HG02678 (cell line): Measurements from ENCODE around the gene PSMD6.

Experiments used
- ATAC-seq: cut with Tn5 transposase; IDR thresholded peaks from one replicate; pipeline ENCODE4 v1.9.1; 2021; ENCODE audit warnings: mild to moderate bottlenecking, moderate library complexity; ENCODE audit not compliant: unreplicated experiment

PSMD6 gene

DNA sequence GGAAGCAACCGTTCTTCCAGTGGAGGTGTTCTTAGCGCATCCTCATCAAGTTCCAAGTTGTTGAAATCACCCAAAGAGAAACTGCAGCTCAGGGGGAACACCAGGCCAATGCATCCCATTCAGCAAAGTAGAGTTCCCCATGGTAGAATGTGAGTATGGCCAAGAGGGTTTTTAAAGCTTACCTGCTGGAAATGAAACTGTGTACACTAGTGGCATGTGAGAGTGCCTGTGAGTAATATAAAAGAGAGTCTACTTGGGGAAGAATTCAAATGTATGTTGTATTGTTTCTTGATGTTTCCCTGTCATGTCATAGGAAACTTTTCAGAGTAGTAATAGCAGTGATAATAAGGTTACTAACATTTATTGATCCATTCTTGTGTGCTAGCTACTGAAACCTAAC, 43.3 kb downstream of the PSMD6 start:
- ATAC-seq: no peak

DNA sequence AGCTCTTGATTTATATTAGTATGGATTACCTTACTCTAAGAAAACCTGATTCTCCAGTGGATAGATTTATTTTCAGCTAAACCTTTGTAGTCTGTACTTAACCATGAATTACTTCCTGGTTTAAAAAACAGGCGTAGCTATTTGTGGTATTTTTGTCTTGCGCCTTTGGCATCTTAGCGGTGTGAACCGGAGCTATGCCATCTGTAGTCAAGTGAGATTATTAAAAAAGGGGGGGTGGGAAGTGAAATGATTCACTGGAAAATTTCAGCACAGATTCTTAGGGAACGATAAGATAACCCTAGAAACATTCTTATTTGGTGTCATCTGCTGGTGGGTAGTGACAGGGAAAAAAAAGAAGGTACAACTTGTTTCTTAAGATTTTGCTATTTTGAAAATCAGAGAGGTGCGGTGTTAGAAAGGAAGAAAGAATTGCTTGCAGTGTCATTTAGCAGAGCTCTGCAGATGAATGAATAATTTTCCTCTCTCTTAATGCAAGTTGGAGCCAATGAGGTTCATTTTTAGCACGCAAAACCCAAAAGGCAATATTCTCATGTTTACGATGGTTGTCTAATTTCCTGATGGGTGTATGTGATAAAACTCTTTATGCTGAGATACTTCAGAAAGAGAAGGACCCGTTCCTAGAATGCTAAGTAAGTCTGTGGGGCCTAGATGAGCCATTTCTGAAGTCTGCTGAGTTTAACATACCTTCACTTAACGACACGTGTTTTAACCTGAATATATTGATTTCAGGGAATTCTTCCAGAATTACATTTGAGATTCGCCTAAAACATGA, 44.0 kb downstream of the PSMD6 start:
- no peak for ATAC-seq

DNA sequence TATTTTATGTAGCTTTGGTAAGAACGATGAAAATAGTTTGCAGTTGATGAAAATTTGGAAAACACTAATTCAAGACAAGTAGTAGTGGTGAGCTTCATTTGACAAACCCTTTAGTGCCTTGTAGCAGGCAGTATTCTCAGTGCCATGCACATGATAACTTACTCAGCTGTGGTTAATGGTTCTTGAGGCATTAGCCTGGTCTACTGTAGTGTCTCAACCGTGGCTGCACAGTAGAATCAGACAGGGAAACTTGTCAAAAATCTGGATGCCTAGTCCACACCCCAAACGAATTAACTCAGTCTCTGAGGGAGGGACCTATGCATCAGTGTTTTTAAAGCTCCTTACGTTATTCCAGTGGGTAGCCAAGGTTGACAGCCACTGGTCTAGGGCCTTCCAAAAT, 45.4 kb downstream of the PSMD6 start:
- ATAC-seq: no peak

DNA sequence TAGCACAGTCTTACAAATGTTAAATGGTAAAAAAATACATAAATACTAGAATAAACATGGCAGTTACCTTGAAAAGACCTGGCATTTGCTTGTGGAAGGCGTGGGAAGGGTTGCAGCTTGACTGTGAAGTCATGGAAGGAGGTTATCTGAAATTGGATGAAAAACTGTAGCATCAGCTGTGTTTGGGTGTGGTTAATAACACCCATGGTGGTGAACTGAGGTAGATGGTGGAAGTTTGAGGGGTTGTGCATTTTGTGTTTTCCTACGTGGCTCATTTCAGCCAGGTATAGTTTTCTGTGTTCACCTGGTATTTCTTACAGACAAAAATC, 46.5 kb downstream of the PSMD6 start:
- ATAC-seq: no peak

DNA sequence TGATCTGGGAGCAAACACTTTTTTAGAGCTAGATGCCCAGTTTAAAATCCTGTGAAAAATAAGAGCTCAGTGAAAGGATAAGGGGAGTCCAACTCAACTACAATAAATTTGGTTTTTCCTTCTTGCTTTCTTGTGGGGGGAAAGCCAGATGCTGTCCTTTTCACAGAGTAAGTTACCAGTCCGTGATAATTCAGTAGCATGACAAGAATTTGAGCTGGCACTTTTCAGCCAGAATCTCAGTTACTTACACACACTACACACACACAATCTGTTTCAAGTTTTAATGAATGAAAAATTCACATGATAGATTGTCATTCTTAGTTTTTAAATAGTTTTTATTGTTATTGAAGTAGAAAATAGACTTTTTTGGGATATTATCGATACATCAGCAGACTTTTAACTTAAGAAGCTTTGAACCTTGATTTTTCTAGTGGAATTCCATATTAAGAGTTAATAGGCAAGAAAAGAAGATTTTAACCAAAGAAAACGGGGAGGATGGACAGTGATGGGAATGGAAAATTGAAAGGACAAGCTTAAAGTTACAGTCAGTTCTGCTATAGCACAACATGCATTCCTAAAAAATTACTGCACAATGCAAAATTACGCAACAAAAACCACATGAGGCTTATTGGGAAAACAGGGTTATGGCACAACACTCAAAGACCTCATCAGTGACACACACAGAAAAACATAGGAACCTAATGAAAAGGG, 47.0 kb downstream of the PSMD6 start:
- ATAC-seq: no peak

DNA sequence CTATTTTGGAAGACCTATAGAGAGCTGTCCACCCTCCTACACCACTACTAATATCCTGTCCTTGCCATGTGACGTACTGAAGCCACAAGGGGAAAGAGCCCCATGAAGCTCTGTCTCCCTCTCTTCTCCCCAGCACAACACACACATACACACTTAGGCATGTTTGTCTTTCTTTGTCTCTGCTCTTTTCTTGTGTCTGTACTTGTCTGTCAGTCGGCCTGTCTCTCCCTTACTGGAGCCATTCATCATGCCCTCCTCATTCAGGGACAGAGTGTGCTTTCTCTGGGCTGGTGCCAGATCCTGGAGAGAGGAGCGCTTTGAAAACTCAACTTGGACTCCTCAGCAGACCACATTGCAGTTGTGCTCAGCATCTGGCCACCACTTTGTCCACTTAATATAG, 47.6 kb downstream of the PSMD6 start:
- no peak for ATAC-seq

DNA sequence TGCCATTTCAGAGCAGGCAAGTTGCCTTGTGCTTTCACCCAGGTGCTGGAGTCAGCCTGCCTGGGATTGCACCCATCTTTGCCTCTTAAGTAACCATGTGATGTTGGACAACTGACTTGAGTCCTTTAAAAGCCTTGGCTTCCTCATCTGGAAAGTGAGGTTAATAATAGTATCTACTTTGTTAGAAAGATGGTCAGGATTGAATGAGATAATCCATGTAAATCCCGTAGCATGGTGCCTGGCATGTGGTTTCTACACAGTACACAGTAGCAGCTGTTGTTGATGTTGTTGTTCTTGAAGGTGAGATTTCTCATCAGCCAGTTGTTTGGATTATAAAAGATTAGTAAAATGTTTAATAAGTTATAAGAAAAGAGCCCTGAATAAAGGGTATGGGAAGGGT, 48.8 kb downstream of the PSMD6 start:
- ATAC-seq: no peak

DNA sequence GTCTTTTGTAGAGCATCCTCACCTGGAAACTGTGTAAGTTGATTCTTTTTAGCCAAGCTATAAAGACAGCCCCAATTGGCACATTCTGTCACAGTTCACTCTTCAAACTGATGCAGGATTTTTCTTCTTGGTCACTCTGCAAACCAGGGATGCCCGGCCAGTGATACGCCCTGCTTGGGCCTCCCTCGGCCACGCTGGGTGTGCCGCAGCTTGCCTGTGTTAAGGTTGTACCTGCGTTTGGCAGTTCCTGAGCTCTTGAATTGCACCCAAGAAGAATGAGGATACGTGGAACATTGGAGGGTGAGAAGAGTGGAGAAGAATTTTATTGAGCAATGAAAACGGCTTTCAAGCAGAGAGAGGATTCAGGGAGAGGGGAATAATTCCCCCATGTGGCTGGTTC, 49.9 kb downstream of the PSMD6 start:
- ATAC-seq: no peak

DNA sequence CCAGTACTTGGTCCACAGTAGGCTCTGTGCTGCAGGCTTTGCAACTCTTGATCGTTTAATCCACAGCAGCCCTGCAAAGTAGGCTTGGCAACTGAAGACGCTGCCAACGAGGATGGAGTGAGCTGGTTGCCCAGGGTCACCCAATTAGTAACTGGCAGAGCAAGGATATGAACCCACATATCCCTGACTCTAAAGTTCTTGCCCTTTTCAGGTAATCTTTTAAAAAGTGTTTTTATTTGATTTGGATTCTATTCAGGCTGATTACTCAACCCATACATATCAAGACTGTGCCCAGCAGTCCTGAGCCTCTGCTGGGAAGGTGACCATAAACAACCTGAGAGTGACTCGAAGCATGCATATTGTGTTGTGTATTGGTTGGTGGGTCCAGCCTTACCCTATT, 50.3 kb downstream of the PSMD6 start:
- no peak for ATAC-seq

DNA sequence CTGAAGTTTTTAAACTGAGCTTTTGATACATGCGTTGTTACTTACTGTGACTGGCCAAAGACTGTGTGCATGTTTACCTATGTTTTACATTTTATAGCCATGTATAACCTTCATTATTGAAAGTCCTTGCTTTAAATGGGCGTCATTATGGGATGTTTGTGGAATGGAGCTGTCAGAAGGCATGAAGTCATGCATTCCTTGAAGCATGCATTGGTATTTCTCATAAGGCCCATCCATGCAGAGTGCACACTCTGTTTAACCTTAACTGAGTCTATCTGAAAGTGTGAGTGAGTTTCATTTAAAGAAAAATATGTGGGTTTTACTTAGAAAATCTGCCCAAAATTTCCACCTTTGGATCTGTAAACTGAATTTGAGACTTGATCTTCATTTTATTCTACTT, 51.1 kb downstream of the PSMD6 start:
- no peak for ATAC-seq

DNA sequence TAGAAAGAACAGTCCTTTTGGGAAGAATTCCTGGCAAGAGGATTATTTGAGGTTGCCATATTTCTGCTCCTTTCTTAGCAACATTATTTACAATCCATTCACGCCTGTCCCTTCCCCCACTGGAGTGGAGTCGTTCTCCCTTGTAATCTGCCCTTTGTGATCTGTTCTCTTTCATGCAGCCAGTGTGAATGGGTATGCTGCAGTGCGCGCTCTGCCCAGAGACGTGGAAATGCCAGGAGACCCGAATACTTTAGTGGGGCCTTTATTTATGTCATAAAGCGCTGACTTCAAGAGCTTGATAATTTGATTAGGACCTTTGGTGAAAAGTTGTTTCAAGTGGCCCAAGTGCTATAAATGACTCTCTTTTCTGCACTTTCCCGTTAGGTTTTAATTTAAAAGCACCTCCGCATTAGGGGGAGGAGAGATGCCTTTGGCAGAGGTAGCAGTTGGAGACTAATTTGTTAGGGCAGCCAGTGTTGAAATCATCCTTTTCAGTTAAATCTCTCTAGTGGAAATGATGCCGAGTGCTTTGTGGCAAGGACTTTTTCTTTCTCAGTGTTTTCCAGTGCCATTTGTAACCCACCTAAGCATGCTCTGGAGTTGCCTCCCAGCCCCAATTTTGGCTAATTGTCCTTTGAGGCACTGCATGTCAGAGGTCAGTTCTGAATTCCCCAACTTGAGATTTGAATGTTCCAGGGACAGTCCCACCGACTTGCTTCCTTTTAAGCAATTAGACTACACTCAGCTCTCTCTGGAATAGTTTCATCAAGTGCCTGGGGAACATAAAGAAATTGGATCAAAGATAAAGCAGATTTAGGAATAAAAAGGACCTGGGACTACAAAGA, 52.4 kb downstream of the PSMD6 start:
- ATAC-seq: no peak

DNA sequence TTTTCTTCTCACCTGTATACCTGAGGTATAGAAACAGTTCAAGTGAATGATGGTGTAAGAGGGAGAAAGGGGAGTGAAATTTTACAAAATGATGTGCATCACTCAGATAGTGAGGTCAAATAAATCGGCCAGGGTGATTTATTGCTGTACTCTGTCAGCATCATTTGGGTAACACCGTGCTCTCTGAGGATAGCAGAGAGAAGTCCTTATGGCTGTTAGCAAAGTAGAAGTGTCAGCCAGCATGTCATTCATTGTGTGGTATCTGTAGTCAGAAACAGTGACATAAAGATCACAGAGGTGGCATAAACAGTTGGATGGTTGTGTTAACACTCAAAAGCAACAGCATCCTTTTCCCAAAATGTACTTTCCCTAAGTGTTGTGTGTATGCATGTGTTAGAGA, 53.4 kb downstream of the PSMD6 start:
- ATAC-seq: no peak

DNA sequence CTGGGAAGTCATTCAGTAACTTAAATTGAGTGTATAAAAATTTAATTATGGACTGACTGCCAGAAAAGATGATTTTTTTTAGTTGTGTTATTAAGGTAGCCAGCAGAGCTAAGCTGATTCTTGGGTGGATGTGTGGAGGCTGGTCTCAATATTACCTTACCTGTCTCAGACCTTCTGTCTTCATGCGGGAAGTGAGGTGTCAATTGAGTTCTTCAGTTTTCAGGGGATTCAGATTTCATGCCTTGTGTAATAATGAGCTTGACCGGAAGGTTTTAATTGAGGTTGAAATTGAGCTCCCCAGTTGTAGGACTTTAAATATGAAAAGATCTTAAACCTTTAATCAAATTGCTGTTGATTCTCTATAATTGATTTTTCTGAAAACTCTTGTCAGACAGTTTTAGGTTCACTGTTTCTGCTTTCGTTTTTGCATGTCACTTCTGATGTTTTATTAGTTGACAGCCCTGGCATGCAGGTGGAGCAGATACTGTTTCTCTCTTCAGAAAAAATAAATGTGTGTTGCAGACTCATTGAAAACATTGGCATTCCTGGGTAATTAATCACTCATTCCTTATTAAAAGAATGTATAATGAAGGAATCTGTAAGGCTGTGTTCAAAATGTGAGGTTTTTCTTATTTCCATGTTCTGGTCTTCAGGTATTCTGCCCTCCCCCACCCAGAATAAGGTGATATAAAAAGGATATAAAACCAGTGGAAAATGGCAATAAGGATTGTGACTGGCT, 54.5 kb downstream of the PSMD6 start:
- peak; percentile 24 for ATAC-seq

DNA sequence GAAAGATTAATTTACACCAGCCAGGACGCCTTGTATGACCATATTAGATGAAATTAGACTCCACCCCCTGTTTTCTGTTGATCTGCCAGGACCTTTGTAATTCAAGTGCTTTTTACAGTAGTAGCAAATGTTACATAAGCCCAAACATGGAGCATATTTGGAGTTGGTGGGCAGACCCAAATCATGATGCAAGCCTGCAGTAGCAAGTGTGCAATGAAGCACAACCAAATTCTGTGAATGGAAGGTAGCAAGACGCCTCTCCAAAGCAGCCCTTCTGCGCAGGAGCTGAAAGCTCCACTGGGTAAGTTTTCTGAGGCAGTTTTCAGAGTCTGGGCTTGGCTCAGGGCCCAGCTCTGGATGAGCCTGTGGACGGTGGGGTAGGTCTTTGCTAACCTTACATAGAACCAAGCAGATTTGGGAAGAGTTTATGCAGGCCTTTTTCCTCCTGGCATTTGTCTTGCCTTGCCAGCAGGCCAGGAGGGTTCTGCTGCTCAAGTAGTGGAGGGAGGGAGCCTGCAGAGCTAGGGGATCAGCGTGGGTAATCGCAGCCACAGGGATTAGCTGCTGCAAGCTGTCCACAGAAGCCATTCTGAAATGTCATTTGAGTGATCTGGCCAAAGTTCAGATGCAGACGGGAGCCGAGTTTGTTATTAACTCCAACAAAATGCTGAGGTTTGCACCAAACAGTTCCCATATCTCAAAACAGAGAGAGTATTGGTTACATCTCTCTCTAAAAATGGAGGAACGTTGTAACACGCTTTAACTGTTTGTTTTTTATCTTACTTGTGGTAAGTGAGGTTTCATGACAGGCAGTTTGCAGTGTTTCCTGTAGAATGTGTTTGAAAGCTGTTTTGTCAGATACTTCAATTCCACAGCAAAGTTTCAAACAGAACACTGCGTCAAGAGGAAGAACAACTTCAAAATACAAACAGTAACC, 55.4 kb downstream of the PSMD6 start:
- peak; percentile 52 for ATAC-seq

DNA sequence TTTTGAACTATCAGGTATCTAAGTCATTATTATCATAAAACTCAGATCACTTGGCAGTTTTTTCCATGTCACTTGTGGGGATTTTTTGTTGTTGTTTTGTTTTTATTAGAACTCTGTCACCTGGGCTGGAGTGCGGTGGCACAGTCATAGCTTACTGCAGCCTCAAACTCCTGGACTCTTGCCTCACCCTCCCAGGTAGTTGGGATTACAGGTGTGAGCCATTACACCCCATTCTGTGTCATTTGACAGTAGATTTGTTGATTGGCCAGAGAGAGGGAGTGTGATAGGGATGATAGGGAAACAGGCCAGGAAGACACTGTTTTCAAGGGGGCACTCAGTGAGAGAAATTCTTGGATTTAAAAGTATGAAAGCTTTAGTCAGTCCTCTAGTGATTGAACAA, 56.4 kb downstream of the PSMD6 start:
- no peak for ATAC-seq

DNA sequence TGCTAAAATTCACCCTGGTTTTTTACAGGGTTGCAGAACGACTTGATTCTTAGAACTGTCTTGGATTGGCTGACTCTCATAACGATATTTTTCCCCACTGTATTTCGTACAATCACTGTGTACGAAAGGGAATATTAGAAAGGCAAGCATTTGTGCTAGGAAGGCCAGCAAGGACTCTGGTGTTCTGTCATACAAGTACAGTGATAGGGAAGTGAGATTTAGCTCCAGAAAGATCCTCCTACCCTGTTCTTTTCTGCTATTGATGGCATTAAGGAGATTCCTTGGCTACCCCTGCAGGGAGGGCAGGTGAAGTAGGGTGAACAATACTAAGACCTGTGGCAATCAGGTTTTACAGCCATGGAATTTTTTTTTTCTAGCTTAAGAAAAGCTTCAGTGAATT, 57.3 kb downstream of the PSMD6 start:
- no peak for ATAC-seq

DNA sequence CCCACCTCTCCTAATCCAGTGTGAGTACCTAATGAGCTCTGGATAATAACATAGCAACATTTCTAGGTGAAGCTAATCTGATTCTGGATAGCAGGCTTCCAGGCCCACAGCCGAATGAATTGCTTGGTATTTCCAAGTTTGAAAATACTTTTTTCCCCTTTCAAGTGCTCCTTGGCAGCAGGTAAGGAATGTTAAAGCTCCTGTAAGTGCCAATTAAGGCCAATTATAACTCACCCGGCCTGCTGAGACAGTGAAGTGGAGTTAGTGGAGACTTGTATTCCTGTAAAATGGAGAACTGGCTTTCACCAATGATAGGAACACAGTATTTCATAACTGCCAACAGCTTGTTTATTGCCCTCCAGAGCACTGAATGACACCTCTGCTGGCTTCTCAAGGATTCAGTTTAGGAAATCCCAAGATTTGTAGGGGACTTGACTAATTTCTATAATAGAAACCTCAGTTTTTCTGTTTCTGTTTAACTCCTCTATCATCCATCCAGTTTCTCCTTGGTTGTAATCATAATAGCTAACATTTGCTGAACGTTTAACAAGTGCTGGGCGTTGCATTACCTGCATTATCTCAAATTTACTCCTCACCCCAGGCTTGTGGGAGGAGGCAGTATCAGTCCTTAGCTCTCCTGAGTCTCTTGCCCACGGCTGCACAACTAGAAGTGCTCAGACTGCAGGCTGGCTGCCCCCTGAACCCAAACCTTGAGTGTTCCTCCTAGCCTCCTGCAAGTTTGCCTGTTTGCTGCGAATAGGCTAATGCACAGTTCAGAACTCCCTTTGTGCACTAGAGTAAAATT, 58.4 kb downstream of the PSMD6 start:
- no peak for ATAC-seq

DNA sequence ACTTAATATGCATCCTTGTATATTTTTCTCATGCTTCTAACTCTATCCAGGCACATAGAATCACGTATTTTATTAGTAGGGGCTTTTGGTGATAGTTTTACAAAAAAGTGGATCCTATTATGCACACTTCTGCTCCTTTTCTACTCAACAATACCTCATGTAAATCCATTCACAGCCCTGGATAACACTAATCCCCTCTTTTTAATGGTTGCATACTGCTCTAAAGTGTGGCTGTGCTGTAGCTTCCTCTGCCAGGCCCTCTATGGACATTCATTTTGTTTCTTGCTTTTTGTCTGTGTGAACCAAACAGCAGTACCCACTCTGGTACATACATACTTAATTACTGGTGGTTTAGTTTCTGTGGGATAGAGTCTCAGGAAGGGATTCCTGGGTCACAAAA, 59.8 kb downstream of the PSMD6 start:
- ATAC-seq: no peak

DNA sequence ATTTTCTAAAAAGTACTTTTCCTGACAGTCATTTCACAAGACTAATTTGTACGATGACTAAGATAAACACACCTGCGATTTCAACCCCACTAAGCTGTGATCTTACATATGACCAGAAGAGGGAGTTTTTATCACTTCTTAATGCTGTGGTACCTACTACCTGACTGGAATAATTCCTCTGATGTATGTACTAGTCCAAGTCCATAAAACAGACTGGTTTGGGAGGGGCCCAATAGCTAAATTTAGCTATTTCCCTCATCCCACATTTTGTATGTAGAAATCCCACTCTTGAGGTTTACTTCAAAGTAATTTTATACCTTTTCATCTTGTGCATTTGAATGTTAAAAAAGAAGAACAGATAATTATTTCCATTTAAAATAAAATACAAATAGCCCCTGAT, 61.4 kb downstream of the PSMD6 start:
- peak; percentile 74 for ATAC-seq
